ENCODE data around the gene SENP6.

The SENP6 gene

GRCh38 chr6:75758061-75758460, 156.4 kb downstream of the SENP6 start:
- Histone ChIP-seq H3K9ac (ENCODE audit: low read depth, low read length) (no peak overlapping the region), H3K9me3 (ENCODE audit: control insufficient read depth, insufficient read depth, low read length) (no peaks in the 10 kb centered on the region), H3K36me3 (ENCODE audit: insufficient read depth, low read length) (no peaks in the 10 kb centered on the region), H3K4me1 (ENCODE audit: insufficient read depth, low read length) (peaks cover 3% of the 10 kb centered on the region)

DNA sequence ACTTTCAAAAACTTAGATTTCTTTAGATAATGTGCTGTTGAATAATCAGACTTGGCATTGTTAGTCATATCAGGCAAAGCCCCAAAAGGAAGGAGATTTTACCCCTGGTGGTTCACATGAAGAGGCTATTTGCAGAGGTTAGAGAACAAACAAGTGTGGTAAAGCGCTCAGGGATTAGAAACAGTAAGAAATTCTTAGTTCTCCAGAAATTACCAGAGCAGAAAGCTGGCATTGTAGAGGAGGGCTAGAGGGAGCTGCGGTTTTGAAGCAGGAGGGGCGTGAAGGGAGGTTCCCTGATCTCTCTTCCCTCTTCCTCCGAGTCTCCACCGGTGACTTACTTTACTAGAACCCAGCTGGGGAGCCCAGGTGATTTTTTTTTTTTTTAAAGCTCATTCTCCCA, 157.5 kb downstream of the SENP6 start:
- peaks cover 3% of the 10 kb centered on the region for H3K4me1 ChIP-seq (ENCODE audit: insufficient read depth, low read length)
- no peaks in the 10 kb centered on the region for H3K9me3 ChIP-seq (ENCODE audit: control insufficient read depth, insufficient read depth, low read length)
- no peaks in the 10 kb centered on the region for H3K36me3 ChIP-seq (ENCODE audit: insufficient read depth, low read length)
- no peak overlapping the region for H3K9ac ChIP-seq (ENCODE audit: low read depth, low read length)

GRCh38 chr6:75760320-75760719, 158.6 kb downstream of the SENP6 start:
- peaks cover 3% of the 10 kb centered on the region for H3K4me1 ChIP-seq (ENCODE audit: insufficient read depth, low read length)
- no peak overlapping the region for H3K9ac ChIP-seq (ENCODE audit: low read depth, low read length)
- H3K9me3 ChIP-seq (ENCODE audit: control insufficient read depth, insufficient read depth, low read length) = no peaks in the 10 kb centered on the region
- H3K36me3 ChIP-seq (ENCODE audit: insufficient read depth, low read length) = no peaks in the 10 kb centered on the region

- Histone ChIP-seq H3K4me1 (ENCODE audit: insufficient read depth, low read length) (peaks cover 3% of the 10 kb centered on the region), H3K36me3 (ENCODE audit: insufficient read depth, low read length) (no peaks in the 10 kb centered on the region), H3K9me3 (ENCODE audit: control insufficient read depth, insufficient read depth, low read length) (no peaks in the 10 kb centered on the region), H3K9ac (ENCODE audit: low read depth, low read length) (no peak overlapping the region)
These were observed 159.8 kb downstream of the SENP6 start for GRCh38 chr6:75761489-75761888.

GRCh38 chr6:75762063-75762462, 160.4 kb downstream of the SENP6 start:
- H3K36me3 ChIP-seq (ENCODE audit: insufficient read depth, low read length) = no peaks in the 10 kb centered on the region

GRCh38 chr6:75766387-75766786, 164.7 kb downstream of the SENP6 start:
- no peaks in the 10 kb centered on the region for H3K4me1 ChIP-seq (ENCODE audit: insufficient read depth, low read length)
- no peaks in the 10 kb centered on the region for H3K36me3 ChIP-seq (ENCODE audit: insufficient read depth, low read length)

More at GRCh38 chr6:75762063-75762462, 160.4 kb downstream of the SENP6 start:
- Histone ChIP-seq H3K9me3 (ENCODE audit: control insufficient read depth, insufficient read depth, low read length) (no peaks in the 10 kb centered on the region), H3K9ac (ENCODE audit: low read depth, low read length) (no peak overlapping the region), H3K4me1 (ENCODE audit: insufficient read depth, low read length) (peaks cover 3% of the 10 kb centered on the region)

More at GRCh38 chr6:75766387-75766786, 164.7 kb downstream of the SENP6 start:
- Histone ChIP-seq H3K9ac (ENCODE audit: low read depth, low read length) (no peak overlapping the region), H3K9me3 (ENCODE audit: control insufficient read depth, insufficient read depth, low read length) (no peaks in the 10 kb centered on the region)
